Suprapubic skin (tissue), 4 donors: ENCODE measurements around the gene ING1. TPM values are rescaled to one million over a fixed set of nuclear protein-coding genes. Genes with fewer than 3 reads are reported as not detected.
A peak's percentile ranks its signal among the peaks of the same experiment; 100 is the strongest.
"Not testable (repeated sequence)": the region's sequence is repeated elsewhere in the genome, so short reads cannot be mapped to it uniquely, and the experiment has no call there.

Experiments used
- DNase-seq, 2 donors: peaks; one replicate each; pipeline ENCODE4 v3.0.0-alpha.2; 2019; ENCODE audit warnings: low spot score in 2 of 2
- H3K27ac ChIP-seq: fragments of 200-600 bp; sonication (generic); one replicate; pipeline ENCODE4 v1.5.1; 2019
- H3K27me3 ChIP-seq: fragments of 200-600 bp; sonication (generic); one replicate; pipeline ENCODE4 v1.5.1; 2019
- H3K36me3 ChIP-seq: fragments of 200-600 bp; sonication (generic); one replicate; pipeline ENCODE4 v1.5.1; 2019
- H3K4me1 ChIP-seq: fragments of 200-600 bp; sonication (generic); one replicate; pipeline ENCODE4 v1.5.1; 2019
- H3K4me3 ChIP-seq: fragments of 200-600 bp; sonication (generic); one replicate; pipeline ENCODE4 v1.5.1; 2019; ENCODE audit warnings: mild to moderate bottlenecking
- H3K9me3 ChIP-seq: fragments of 200-600 bp; sonication (generic); one replicate; pipeline ENCODE4 v1.5.1; 2019
- EP300 ChIP-seq: sonication (generic); formaldehyde crosslinking; IDR thresholded peaks from one replicate; pipeline ENCODE4 v1.6.1; 2017; ENCODE audit warnings: antibody characterized with exemption
- POLR2A ChIP-seq, 2 donors: fragments of 450-650 bp; IDR thresholded peaks; one replicate each; pipeline ENCODE4 v1.6.1; 2017; ENCODE audit warnings: antibody characterized with exemption in 2 of 2, mild to moderate bottlenecking in 2 of 2, moderate library complexity in 2 of 2
- POLR2AphosphoS5 ChIP-seq, 3 donors: sonication (generic); formaldehyde crosslinking; IDR thresholded peaks; one replicate each; pipeline ENCODE4 v1.6.1; 2017; ENCODE audit warnings: antibody characterized with exemption in 3 of 3
- WGBS: methylation state at CpG from one replicate; pipeline ENCODE4 v1.1.5; 2018; 5-methylcytosine and 5-hydroxymethylcytosine counted together
- total RNA-seq, 4 donors: library from RNA; depleted of rRNA; stranded (reverse); fragments of >200 nt; gene quantifications; one replicate each; pipeline ENCODE4 v1.1.0, GENCODE V29; 2016
- TF ChIP-seq, protein P1 (sequence below), 2 donors: fragments of 200-600 bp in 1 of 2; fragments of 450-650 bp in 1 of 2; sonication (generic) in 1 of 2; IDR thresholded peaks; one replicate each; pipeline ENCODE4 v1.5.1; 2016 to 2019; ENCODE audit warnings: antibody characterized with exemption in 2 of 2, mild to moderate bottlenecking in 1 of 2, moderate library complexity in 1 of 2

The ING1 gene
- total RNA-seq, 4 donors from 2014 or later: 10.6 to 25.7 (median 19.9) TPM

DNA sequence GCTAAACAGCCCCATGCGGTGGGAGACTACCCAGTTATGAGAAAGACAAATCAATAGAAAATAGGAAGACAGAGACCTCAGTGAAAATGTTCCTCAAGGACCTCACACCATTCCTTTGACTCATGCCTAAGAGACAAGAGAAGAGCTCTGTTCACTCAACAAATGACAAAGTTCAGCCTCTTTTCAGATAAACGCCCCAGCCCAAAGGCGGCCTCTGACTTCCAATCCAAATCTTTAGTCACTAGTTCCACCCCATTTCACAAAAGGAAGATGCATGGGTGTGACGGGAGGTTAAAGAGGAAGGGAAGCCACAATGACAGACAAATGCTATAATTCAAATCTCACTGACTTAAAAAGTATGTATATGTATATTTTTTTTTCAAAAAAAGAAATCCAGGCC, 15.7 kb upstream of the ING1 start:
- Histone ChIP-seq H3K36me3 (peaks cover 72% of the 10 kb centered on the region), H3K4me3 (no peak overlapping the region), H3K27ac (no peak overlapping the region), H3K27me3 (no peaks in the 10 kb centered on the region), H3K4me1 (peaks cover 8% of the 10 kb centered on the region), H3K9me3 (no peaks in the 10 kb centered on the region)
- WGBS: 94% methylated on average over 4 of the region's 4 CpGs
- no peak for DNase-seq
- TF ChIP-seq, protein P1, sequence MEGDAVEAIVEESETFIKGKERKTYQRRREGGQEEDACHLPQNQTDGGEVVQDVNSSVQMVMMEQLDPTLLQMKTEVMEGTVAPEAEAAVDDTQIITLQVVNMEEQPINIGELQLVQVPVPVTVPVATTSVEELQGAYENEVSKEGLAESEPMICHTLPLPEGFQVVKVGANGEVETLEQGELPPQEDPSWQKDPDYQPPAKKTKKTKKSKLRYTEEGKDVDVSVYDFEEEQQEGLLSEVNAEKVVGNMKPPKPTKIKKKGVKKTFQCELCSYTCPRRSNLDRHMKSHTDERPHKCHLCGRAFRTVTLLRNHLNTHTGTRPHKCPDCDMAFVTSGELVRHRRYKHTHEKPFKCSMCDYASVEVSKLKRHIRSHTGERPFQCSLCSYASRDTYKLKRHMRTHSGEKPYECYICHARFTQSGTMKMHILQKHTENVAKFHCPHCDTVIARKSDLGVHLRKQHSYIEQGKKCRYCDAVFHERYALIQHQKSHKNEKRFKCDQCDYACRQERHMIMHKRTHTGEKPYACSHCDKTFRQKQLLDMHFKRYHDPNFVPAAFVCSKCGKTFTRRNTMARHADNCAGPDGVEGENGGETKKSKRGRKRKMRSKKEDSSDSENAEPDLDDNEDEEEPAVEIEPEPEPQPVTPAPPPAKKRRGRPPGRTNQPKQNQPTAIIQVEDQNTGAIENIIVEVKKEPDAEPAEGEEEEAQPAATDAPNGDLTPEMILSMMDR (IDR thresholded peaks at IDR 0.05): no peak
- no peak for TF ChIP-seq EP300
- no peak for TF ChIP-seq POLR2AphosphoS5 (IDR thresholded peaks at IDR 0.05)
- no peak for TF ChIP-seq POLR2A (IDR thresholded peaks at IDR 0.05)

DNA sequence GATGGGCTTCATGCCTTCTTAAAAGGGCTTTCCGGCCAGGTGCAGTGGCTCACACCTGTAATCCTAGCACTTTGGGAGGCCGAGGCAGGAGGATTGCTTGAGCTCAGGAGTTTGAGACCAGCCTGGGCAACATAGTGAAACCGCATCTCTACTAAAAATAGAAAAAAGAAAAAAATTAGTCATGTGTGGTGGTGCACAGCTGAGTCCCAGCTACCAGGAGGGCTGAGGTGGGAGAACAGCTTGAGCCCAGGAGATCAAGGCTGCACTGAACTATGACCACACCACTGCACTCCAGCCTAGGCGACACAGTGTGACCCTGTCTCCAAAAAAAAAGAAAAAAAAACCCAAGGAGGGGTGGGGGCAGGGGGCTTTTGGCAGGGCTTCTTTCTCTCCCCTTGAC, 14.8 kb upstream of the ING1 start:
- peak in 1 of 2 donors; percentile 14 for DNase-seq
- TF ChIP-seq EP300: no peak
- no peak for TF ChIP-seq POLR2A (IDR thresholded peaks at IDR 0.05)
- no peak for TF ChIP-seq POLR2AphosphoS5 (IDR thresholded peaks at IDR 0.05)
- TF ChIP-seq, protein P1 (IDR thresholded peaks at IDR 0.05): no peak
- H3K27me3 ChIP-seq: no peaks in the 10 kb centered on the region
- H3K4me1 ChIP-seq: peaks cover 15% of the 10 kb centered on the region
- H3K9me3 ChIP-seq: no peaks in the 10 kb centered on the region
- no peak overlapping the region for H3K4me3 ChIP-seq
- WGBS: 97% methylated on average over 4 of the region's 4 CpGs
- peaks cover 70% of the 10 kb centered on the region for H3K36me3 ChIP-seq
- H3K27ac ChIP-seq: no peak overlapping the region

DNA sequence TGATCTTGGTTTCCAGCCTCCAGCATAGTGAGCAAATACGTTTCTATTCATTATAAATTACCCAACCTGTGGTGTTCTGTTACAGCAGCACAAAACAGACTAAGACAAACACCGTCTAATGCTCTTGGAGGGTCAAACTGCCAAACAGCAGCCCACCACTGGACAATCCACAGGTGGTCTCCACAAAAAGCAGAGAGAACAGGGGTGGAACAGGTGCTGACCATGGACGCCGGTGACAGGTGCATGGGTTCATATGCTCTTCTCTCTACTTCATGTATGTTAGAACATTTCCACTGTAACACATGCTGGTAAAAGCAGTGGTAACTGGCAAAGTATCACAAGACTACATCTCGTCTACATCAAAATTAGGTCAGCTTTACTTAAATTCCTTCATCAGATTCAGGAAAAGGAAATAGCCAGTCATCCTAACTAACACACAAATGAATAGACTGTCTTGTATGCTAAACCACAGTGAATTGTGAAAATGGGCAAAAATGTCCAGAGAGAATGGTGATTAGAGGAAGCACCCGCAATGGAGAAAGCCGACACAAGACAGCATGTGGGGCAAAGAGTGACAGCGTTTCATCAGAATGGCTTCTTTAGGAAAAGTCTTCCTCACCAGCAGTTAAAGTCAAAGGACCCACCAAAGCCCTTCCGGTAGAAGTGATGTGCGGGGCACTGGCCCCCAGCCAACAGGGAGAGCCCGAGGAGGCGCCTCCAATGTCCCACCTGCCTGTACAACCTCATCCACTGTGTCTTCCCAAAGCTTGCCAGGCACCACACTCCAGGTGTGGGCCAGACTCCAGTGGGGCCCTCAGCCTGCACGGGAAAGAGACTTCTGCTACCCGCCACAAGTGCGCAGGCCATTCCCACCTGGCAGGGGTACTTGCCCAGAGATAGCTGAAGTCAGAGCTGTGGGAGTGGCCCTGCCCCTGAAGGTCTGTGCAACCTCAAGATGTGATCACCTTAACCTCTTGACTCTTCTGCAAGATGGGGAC, 14.1 kb upstream of the ING1 start:
- 90% methylated on average over 10 of the region's 15 CpGs for WGBS
- H3K9me3 ChIP-seq: no peaks in the 10 kb centered on the region
- DNase-seq: peak in 1 of 2 donors; percentile 55
- H3K27me3 ChIP-seq: no peaks in the 10 kb centered on the region
- no peak overlapping the region for H3K27ac ChIP-seq
- TF ChIP-seq EP300 (no peak), POLR2A (IDR thresholded peaks at IDR 0.05) (no peak), POLR2AphosphoS5 (IDR thresholded peaks at IDR 0.05) (no peak)
- TF ChIP-seq, protein P1 (IDR thresholded peaks at IDR 0.05): no peak
- H3K36me3 ChIP-seq: peaks cover 66% of the 10 kb centered on the region
- peaks cover 21% of the 10 kb centered on the region for H3K4me1 ChIP-seq
- H3K4me3 ChIP-seq: no peak overlapping the region

DNA sequence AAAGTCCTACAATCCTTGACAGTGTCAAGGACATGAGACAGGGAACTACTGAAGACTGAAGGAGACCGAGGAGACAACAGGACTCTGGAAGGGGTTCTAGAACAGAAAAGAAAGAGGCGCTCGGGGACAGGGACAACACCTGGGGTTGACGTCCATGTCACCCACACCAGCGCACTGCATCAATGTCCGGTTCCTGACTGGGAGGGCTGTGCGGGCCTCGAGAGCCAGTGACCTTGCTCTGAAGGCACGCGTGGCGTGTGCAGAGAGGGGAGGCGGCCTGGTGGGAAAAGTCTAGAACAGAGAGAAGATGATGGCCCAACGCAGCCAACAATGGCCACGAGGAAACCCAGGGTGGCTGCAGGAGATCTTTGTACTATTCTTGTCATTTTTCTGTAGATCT, 13.3 kb upstream of the ING1 start:
- Histone ChIP-seq H3K4me1 (peaks cover 28% of the 10 kb centered on the region), H3K4me3 (no peak overlapping the region), H3K36me3 (peaks cover 58% of the 10 kb centered on the region), H3K9me3 (no peaks in the 10 kb centered on the region), H3K27me3 (no peaks in the 10 kb centered on the region), H3K27ac (no peak overlapping the region)
- 97% methylated on average over 14 of the region's 14 CpGs for WGBS
- TF ChIP-seq POLR2AphosphoS5 (IDR thresholded peaks at IDR 0.05): no peak
- DNase-seq: peak in 1 of 2 donors; percentile 26

DNA sequence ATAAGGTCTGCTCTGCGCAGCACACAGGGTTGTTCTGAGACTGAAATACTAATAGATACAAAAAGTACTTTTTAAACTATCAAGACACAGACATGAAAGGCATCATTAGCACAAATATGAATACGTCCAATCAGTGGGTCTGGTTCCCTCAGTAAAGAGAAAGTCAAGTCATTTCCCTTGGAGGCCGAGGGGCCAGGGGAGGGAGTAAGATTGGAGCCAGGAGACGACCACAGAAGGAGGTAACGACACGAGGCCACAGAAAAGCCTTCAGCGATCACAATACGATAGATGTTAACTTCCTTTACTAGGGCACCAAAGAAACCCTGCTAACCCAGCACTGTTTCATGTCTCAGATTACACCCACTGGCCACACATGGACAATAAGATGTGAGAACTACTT, 12.9 kb upstream of the ING1 start:
- peaks cover 57% of the 10 kb centered on the region for H3K36me3 ChIP-seq
- H3K4me1 ChIP-seq: peaks cover 33% of the 10 kb centered on the region
- H3K9me3 ChIP-seq: no peaks in the 10 kb centered on the region
- 87% methylated on average over 8 of the region's 8 CpGs for WGBS
- DNase-seq: no peak
- TF ChIP-seq EP300: no peak
- no peak for TF ChIP-seq POLR2AphosphoS5 (IDR thresholded peaks at IDR 0.05)
- TF ChIP-seq, protein P1 (IDR thresholded peaks at IDR 0.05): no peak
- no peak for TF ChIP-seq POLR2A (IDR thresholded peaks at IDR 0.05)
- no peak overlapping the region for H3K4me3 ChIP-seq
- H3K27me3 ChIP-seq: no peaks in the 10 kb centered on the region
- H3K27ac ChIP-seq: no peak overlapping the region

DNA sequence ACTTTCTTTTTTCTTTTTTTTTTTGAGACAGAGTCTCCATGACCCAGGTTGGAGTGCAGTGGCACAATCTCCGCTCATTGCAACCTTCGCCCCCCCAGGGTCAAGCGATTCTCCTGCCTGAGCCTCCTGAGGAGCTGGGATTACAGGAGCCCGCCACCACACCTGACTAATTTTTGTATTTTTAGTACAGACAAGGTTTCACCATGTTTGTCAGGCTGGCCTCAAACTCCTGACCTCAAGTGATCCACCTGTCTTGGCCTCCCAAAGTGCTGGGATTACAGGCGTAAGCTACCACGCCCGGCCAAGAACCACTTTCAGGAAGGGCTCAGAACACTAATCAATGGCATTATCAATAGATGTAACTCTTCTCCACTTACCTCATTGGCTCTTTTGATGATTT, 12.4 kb upstream of the ING1 start:
- H3K27ac ChIP-seq, H3K27me3 ChIP-seq, H3K9me3 ChIP-seq, H3K4me3 ChIP-seq: not testable (repeated sequence)
- Histone ChIP-seq H3K36me3 (peaks cover 57% of the 10 kb centered on the region), H3K4me1 (peaks cover 33% of the 10 kb centered on the region)
- DNase-seq: peak in 1 of 2 donors; percentile 29
- 97% methylated on average over 7 of the region's 7 CpGs for WGBS
